Caco-2 (cell line): ENCODE data around the gene BRD1. TPM values are rescaled to one million over a fixed set of nuclear protein-coding genes. Genes with fewer than 3 reads are reported as not detected.

Experiments used
- BruUV-seq: library from RNA; stranded (reverse); fragments of 400-500 nt; replicated peaks from 2 replicates; lab custom pipeline; 2021; lab: Mats Ljungman, UMichigan
- CTCF ChIA-PET: fragments of 300-600 bp; sonication (Branson Sonifier 250); formaldehyde crosslinking; loops from one replicate; lab custom pipeline; 2022; ENCODE audit warnings: antibody characterized with exemption; lab: Charles Lee
- POLR2A ChIA-PET: fragments of 300-600 bp; sonication (Branson Sonifier 250); formaldehyde crosslinking; loops from one replicate; lab custom pipeline; 2022; ENCODE audit warnings: antibody characterized with exemption; lab: Charles Lee
- DNase-seq, 2 experiments: peaks; one replicate each; pipeline versions ENCODE4 v3.0.0 to v3.0.0-alpha.2; 2020 to 2022
- H3K27me3 ChIP-seq: replicated peaks from 2 replicates; pipeline ENCODE4 v1.6.0; 2011; ENCODE audit warnings: low read length; ENCODE audit not compliant: control insufficient read depth, insufficient read depth
- H3K36me3 ChIP-seq: 2 replicates; pipeline ENCODE4 v1.5.1; 2011; ENCODE audit warnings: low read length; ENCODE audit not compliant: control insufficient read depth, insufficient read depth
- H3K4me1 ChIP-seq: fragments of 250-450 bp; sonication (Bioruptor Pico); 2 replicates; pipeline ENCODE4 v1.5.1; 2020; ENCODE audit warnings: mild to moderate bottlenecking
- H3K4me3 ChIP-seq: 2 replicates; pipeline ENCODE4 v1.5.1; 2011; ENCODE audit warnings: low read depth, mild to moderate bottlenecking, control low read depth, low read length
- H3K9me3 ChIP-seq: fragments of 250-450 bp; sonication (Bioruptor Pico); 2 replicates; pipeline ENCODE4 v1.5.1; 2020; ENCODE audit warnings: mild to moderate bottlenecking, moderate library complexity
- H3K27ac Mint-ChIP-seq: one replicate; pipeline ENCODE4 v1.8.0; 2022; ENCODE audit warnings: mixed read lengths; ENCODE audit not compliant: unreplicated experiment
- H3K27me3 Mint-ChIP-seq: one replicate; pipeline ENCODE4 v1.8.0; 2022; ENCODE audit warnings: mixed read lengths; ENCODE audit not compliant: insufficient read depth, unreplicated experiment
- H3K36me3 Mint-ChIP-seq: one replicate; pipeline ENCODE4 v1.8.0; 2022; ENCODE audit warnings: mild to moderate bottlenecking, mixed read lengths; ENCODE audit not compliant: insufficient read depth, unreplicated experiment
- H3K4me1 Mint-ChIP-seq: one replicate; pipeline ENCODE4 v1.8.0; 2022; ENCODE audit warnings: low read depth, mixed read lengths; ENCODE audit not compliant: unreplicated experiment
- H3K4me3 Mint-ChIP-seq: one replicate; pipeline ENCODE4 v1.8.0; 2022; ENCODE audit warnings: mild to moderate bottlenecking, moderate library complexity, mixed read lengths; ENCODE audit not compliant: unreplicated experiment
- H3K9me3 Mint-ChIP-seq: one replicate; pipeline ENCODE4 v1.8.0; 2022; ENCODE audit warnings: mixed read lengths; ENCODE audit not compliant: unreplicated experiment
- CTCF ChIP-seq, 2 experiments: fragments of 200-600 bp in 1 of 2; IDR thresholded peaks; 1 replicate in 1 of 2; 2 replicates in 1 of 2; pipeline versions ENCODE4 v1.5.1 to v1.8.0; 2011 to 2022; ENCODE audit warnings: antibody characterized with exemption in 1 of 2, control low read depth in 1 of 2, inconsistent platforms in 1 of 2, low read depth in 1 of 2, low read length in 1 of 2, mild to moderate bottlenecking in 1 of 2, moderate library complexity in 1 of 2; ENCODE audit not compliant: insufficient read depth in 1 of 2, severe bottlenecking in 1 of 2, unreplicated experiment in 1 of 2
- intact Hi-C: fragments of 100-400 bp; cut with micrococcal nuclease; formaldehyde crosslinking; loops from one replicate; pipeline ENCODE4 v1.10.0; 2022; ENCODE audit not compliant: unreplicated experiment
- total RNA-seq: library from RNA; stranded (reverse); gene quantifications from 2 replicates; pipeline ENCODE4 v1.2.3, GENCODE V29; 2022

Gene BRD1
- total RNA-seq, 1 experiment from 2014 or later, result 46.9 TPM

GRCh38 chr22:49779211-49779610, 48.5 kb downstream of the BRD1 start:
- ChIA-PET CTCF (no interaction called here), POLR2A (no interaction called here)
- no peak for DNase-seq
- intact Hi-C loops, result no loop called here
- Histone ChIP-seq H3K27me3 (no peaks in the 10 kb centered on the region), H3K4me1 (no peaks in the 10 kb centered on the region), H3K36me3 (peaks cover 1% of the 10 kb centered on the region; the same call in 1 of the 2 replicates), H3K9me3 (no peaks in the 10 kb centered on the region), H3K4me3 (no peak overlapping the region)
- no peak overlapping the region for H3K27ac Mint-ChIP-seq
- no peaks in the 10 kb centered on the region for H3K27me3 Mint-ChIP-seq
- no peak for TF ChIP-seq CTCF (IDR thresholded peaks at IDR 0.05; ENCODE audit: insufficient read depth in 1 of 2, low read depth in 1 of 2, low read length in 1 of 2, severe bottlenecking in 1 of 2, unreplicated experiment in 1 of 2)
- no peaks in the 10 kb centered on the region for H3K9me3 Mint-ChIP-seq
- BruUV-seq, result no TSS peak
- peaks cover 55% of the 10 kb centered on the region for H3K36me3 Mint-ChIP-seq
- H3K4me3 Mint-ChIP-seq, result no peak overlapping the region
- H3K4me1 Mint-ChIP-seq, result no peaks in the 10 kb centered on the region

- no TSS peak for BruUV-seq
- POLR2A ChIA-PET, result no interaction called here
- Histone ChIP-seq H3K4me1 (no peaks in the 10 kb centered on the region), H3K4me3 (no peak overlapping the region), H3K36me3 (peaks cover 1% of the 10 kb centered on the region; the same call in 1 of the 2 replicates), H3K9me3 (no peaks in the 10 kb centered on the region), H3K27me3 (no peaks in the 10 kb centered on the region)
- H3K4me3 Mint-ChIP-seq, result no peak overlapping the region
- CTCF ChIA-PET, result no interaction called here
- intact Hi-C loops, result no loop called here
- H3K27me3 Mint-ChIP-seq, result no peaks in the 10 kb centered on the region
- no peaks in the 10 kb centered on the region for H3K9me3 Mint-ChIP-seq
- no peak overlapping the region for H3K27ac Mint-ChIP-seq
- peaks cover 55% of the 10 kb centered on the region for H3K36me3 Mint-ChIP-seq
- DNase-seq, result no peak
- no peak for TF ChIP-seq CTCF (IDR thresholded peaks at IDR 0.05; ENCODE audit: insufficient read depth in 1 of 2, low read depth in 1 of 2, low read length in 1 of 2, severe bottlenecking in 1 of 2, unreplicated experiment in 1 of 2)
- no peaks in the 10 kb centered on the region for H3K4me1 Mint-ChIP-seq
Measured at GRCh38 chr22:49777569-49778249, 50.0 kb downstream of the BRD1 start.

- intact Hi-C loops, result no loop called here
- Mint-ChIP-seq H3K27ac (no peak overlapping the region), H3K4me3 (no peak overlapping the region), H3K36me3 (peaks cover 64% of the 10 kb centered on the region), H3K27me3 (no peaks in the 10 kb centered on the region), H3K9me3 (no peaks in the 10 kb centered on the region), H3K4me1 (no peaks in the 10 kb centered on the region)
- H3K4me3 ChIP-seq, result no peak overlapping the region
- CTCF ChIA-PET, result no interaction called here
- H3K27me3 ChIP-seq, result no peaks in the 10 kb centered on the region
- no TSS peak for BruUV-seq
- POLR2A ChIA-PET, result no interaction called here
- no peak for DNase-seq
- no peaks in the 10 kb centered on the region for H3K9me3 ChIP-seq
- TF ChIP-seq CTCF (IDR thresholded peaks at IDR 0.05; ENCODE audit: insufficient read depth in 1 of 2, low read depth in 1 of 2, low read length in 1 of 2, severe bottlenecking in 1 of 2, unreplicated experiment in 1 of 2), result no peak
- peaks cover 1% of the 10 kb centered on the region; the same call in 1 of the 2 replicates for H3K36me3 ChIP-seq
- H3K4me1 ChIP-seq, result no peaks in the 10 kb centered on the region
Measured at GRCh38 chr22:49776891-49777290, 50.8 kb downstream of the BRD1 start.
